Mononuclear cell (primary cell): Measurements from ENCODE around the gene COL26A1. TPM values are rescaled to one million over a fixed set of nuclear protein-coding genes. Genes with fewer than 3 reads are reported as not detected.
"Not testable (repeated sequence)": the region's sequence is repeated elsewhere in the genome, so short reads cannot be mapped to it uniquely, and the experiment has no call there.

ENCODE experiments used
- H3K27me3 ChIP-seq: 2 replicates; pipeline ENCODE4 v1.6.0; 2011; ENCODE audit warnings: low read length, control low read depth; ENCODE audit not compliant: insufficient read depth
- H3K4me1 ChIP-seq: 2 replicates; pipeline ENCODE4 v1.5.1; 2011; ENCODE audit warnings: mild to moderate bottlenecking, low read length, control low read depth; ENCODE audit not compliant: insufficient read depth
- H3K4me3 ChIP-seq: 2 replicates; pipeline ENCODE4 v1.5.1; 2011; ENCODE audit warnings: mild to moderate bottlenecking, low read length, moderate library complexity
- H3K9me3 ChIP-seq: 2 replicates; pipeline ENCODE4 v1.5.1; 2011; ENCODE audit warnings: low read depth, mild to moderate bottlenecking, control low read depth, low read length
- total RNA-seq: library from RNA; depleted of rRNA; stranded (reverse); fragments of >200 nt; gene quantifications from one replicate; pipeline ENCODE4 v1.2.3, GENCODE V29; 2012

COL26A1 gene
- total RNA-seq, 1 donor = 0.21 TPM

DNA sequence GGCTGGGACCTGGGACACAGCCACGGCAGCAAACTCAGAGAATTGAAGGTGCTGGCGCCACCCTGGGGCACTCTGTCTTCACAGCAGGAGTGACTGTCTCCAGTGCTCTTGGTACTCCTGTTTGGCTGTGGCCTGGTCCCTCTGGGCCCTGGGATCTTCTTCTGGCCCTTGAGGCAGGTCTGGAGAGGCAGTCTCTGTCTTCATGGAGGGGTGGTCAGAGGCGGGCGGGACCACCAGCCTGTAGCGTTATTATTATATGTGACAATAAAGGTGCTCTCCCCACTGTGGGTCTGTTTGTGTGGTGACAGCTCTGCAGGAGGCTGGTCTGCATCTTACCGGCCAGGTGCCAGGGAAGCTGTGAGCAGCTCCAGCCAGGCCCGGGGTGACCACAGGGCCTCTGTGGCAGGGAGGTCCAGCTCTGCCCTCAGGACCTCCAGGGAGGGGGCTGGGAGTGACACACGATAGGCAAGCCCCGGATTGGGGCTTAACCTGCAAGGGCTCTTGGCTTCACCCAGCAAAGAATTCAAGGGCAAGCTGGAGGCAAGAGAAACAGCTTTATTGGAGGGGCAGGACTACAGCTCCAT lies 196.2 kb downstream of the COL26A1 start:
- Histone ChIP-seq H3K27me3 (no peaks in the 10 kb centered on the region), H3K4me3 (no peak overlapping the region), H3K9me3 (no peaks in the 10 kb centered on the region), H3K4me1 (no peaks in the 10 kb centered on the region)

GRCh38 chr7:101559586-101559985 lies 196.9 kb downstream of the COL26A1 start:
- no peaks in the 10 kb centered on the region for H3K27me3 ChIP-seq
- no peaks in the 10 kb centered on the region for H3K9me3 ChIP-seq
- no peak overlapping the region for H3K4me3 ChIP-seq
- H3K4me1 ChIP-seq = no peaks in the 10 kb centered on the region

- H3K9me3 ChIP-seq, H3K4me1 ChIP-seq: not testable (repeated sequence)
Measured at GRCh38 chr7:101560021-101560420, 197.3 kb downstream of the COL26A1 start.

GRCh38 chr7:101560856-101561255 lies 198.2 kb downstream of the COL26A1 start:
- Histone ChIP-seq H3K4me3 (no peak overlapping the region), H3K27me3 (no peaks in the 10 kb centered on the region), H3K4me1 (no peaks in the 10 kb centered on the region), H3K9me3 (no peaks in the 10 kb centered on the region)

More at GRCh38 chr7:101560021-101560420, 197.3 kb downstream of the COL26A1 start:
- H3K4me3 ChIP-seq, H3K27me3 ChIP-seq: not testable (repeated sequence)

DNA sequence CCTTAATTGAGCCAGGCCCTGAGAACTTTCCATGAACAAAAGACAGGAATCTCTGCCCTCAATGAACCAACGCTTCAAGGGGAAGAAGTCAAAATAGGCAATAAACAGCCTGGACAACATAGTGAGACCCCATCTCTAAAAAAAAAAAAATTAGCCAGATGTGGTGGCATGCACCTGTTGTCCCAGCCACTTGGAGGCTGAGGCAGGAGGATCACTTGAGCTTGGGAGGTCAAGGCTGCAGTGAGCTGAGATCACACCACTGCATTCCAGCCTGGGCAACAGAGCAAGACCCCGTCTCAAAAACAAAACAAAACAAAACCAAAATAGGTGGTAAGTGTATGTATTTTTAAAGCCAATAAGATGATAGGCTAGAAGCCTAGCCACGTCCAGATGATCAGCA lies 198.6 kb downstream of the COL26A1 start:
- not testable (repeated sequence) for H3K4me3 ChIP-seq, H3K27me3 ChIP-seq, H3K4me1 ChIP-seq, H3K9me3 ChIP-seq

- Histone ChIP-seq H3K27me3 (no peaks in the 10 kb centered on the region), H3K4me1 (no peaks in the 10 kb centered on the region), H3K9me3 (no peaks in the 10 kb centered on the region), H3K4me3 (no peak overlapping the region)
Measured at GRCh38 chr7:101562531-101563197, 200.0 kb downstream of the COL26A1 start.

DNA sequence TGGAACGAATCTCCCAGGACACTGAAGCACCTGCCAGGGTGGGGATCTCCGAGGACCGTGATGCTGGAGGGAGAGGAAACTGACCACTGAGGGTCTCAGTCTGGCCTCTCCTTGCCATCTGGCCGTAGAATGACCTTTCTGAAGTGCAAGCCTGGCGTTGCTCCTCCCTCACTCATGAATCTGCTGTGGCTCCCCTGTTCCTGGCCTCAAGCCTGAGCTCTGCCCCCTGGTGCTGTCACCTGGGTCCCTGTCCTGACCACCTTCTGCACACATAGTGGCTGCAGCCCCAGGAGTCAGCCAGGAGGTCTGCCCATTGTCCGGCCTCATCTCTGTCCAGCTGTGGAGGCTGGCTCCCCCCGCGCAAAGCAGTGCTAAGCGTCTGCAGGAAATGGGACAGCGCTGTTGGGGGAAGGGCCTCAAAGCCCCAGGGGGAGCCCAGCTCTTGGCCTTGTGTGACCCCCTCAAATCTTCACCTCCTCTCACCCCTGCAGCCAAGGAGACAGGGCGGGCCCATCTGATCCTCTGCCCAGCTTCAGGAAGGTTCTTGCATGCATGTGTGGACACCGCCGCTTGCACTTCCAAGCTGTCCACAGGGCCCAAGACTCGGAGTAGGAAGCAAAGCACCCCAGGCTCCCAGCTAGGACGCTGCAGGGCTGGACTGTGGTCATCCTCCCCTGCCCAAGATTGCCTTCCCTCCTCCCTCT lies 200.7 kb downstream of the COL26A1 start:
- H3K4me1 ChIP-seq = no peaks in the 10 kb centered on the region
- H3K4me3 ChIP-seq = no peak overlapping the region
- no peaks in the 10 kb centered on the region for H3K27me3 ChIP-seq
- no peaks in the 10 kb centered on the region for H3K9me3 ChIP-seq

- Histone ChIP-seq H3K9me3 (no peaks in the 10 kb centered on the region), H3K4me3 (no peak overlapping the region), H3K27me3 (no peaks in the 10 kb centered on the region), H3K4me1 (no peaks in the 10 kb centered on the region)
Measured at GRCh38 chr7:101563943-101564777, 201.5 kb downstream of the COL26A1 start.

DNA sequence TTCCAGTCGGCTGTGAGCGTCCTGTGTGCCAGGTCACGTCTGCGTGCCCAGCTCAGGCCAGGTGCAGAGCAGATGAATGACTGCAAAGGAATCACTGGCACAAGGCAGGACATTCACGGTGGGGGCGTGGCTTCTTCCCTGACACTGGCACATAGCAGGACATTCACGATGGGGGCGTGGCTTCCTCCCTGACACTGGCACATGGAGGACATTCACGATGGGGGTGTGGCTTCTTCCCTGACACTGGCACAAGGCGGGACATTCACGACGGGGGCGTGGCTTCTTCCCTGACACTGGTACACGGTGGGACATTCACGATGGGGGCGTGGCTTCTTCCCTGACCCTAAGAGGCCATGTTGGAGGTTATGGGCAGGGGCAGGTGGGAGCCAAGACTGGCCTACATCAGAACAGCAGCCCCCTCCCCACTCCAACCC lies 202.1 kb downstream of the COL26A1 start:
- H3K4me3 ChIP-seq = no peak overlapping the region
- H3K4me1 ChIP-seq = no peaks in the 10 kb centered on the region
- H3K9me3 ChIP-seq = no peaks in the 10 kb centered on the region
- no peaks in the 10 kb centered on the region for H3K27me3 ChIP-seq

DNA sequence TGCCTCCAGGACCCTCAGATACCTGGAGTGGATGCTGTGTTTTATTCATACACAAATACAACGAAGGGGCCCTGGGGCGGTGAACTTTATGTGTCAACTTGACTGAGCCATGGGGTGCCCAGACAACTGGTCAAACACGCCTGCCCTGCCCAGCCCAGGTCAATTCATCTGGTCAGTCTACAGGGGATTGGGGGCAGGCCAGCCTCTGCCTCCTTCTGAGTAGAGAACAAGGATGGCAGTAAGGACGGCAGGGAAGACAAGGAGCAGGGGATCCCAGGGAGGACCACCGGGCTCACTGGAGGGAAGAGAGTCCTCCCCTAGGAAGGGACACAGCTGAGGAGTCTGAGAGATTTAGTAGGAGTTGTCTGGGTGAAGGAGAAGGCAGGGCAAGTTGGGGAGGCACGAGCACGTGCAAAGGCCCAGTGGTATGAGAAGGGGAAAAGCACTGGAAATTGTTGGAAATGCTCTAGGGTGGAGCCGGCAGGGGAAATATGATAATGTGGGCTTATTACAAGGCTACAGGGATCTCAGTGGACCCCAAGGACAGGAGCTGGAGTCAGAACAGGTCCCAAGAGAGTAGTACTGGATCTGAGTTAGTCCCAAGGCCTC lies 203.0 kb downstream of the COL26A1 start:
- Histone ChIP-seq H3K27me3 (no peaks in the 10 kb centered on the region), H3K9me3 (no peaks in the 10 kb centered on the region), H3K4me1 (no peaks in the 10 kb centered on the region), H3K4me3 (no peak overlapping the region)

GRCh38 chr7:101567230-101567629 lies 204.6 kb downstream of the COL26A1 start:
- Histone ChIP-seq H3K4me3 (no peak overlapping the region), H3K9me3 (peaks cover 3% of the 10 kb centered on the region), H3K27me3 (no peaks in the 10 kb centered on the region), H3K4me1 (no peaks in the 10 kb centered on the region)

DNA sequence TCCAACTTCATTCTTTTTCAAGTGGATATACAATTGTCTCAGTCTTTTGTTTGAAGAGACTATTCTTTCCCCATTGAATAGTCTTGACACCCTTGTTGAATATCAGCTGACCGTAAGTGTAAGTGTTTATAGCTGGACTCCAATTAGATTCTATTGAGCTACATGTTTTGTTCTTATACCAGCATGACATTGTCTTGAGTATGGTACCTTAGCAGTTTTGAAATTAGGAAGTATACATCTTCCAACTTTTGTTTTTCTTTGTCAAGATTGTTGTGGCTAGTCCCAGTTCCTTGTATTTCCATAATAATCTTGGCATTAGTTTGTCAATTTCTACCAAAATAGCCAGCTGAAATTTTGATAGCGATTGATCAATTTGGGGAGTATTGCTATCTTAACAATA lies 209.5 kb downstream of the COL26A1 start:
- no peak overlapping the region for H3K4me3 ChIP-seq
- peaks cover 12% of the 10 kb centered on the region for H3K9me3 ChIP-seq
- no peaks in the 10 kb centered on the region for H3K27me3 ChIP-seq
- H3K4me1 ChIP-seq = no peaks in the 10 kb centered on the region

DNA sequence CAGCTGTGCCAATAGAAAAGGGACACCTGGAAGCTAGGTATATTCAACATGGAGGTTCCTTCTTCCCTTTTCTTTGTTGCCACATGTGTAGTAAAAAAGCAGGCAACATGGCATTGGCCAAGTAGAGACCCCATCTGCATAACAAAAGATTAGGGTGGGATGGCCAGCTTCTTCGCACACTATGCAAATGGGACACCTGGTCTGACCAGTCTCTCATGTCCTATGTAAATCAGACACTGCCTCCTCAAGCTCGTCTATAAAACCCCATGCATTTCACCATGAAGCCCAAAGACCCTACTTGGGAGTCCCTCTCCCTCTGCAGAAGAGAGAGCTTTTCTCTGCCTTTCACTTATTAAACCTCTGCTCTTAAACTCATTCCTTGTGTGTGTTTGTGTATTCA lies 212.5 kb downstream of the COL26A1 start:
- Histone ChIP-seq H3K4me1 (no peaks in the 10 kb centered on the region), H3K4me3 (no peak overlapping the region), H3K9me3 (peaks cover 12% of the 10 kb centered on the region)

GRCh38 chr7:101575721-101576120 lies 213.0 kb downstream of the COL26A1 start:
- no peak overlapping the region for H3K4me3 ChIP-seq
- H3K9me3 ChIP-seq = peaks cover 12% of the 10 kb centered on the region
- no peaks in the 10 kb centered on the region for H3K27me3 ChIP-seq
- H3K4me1 ChIP-seq = no peaks in the 10 kb centered on the region

More for the DNA sequence above, 212.5 kb downstream of the COL26A1 start:
- H3K27me3 ChIP-seq = no peaks in the 10 kb centered on the region

DNA sequence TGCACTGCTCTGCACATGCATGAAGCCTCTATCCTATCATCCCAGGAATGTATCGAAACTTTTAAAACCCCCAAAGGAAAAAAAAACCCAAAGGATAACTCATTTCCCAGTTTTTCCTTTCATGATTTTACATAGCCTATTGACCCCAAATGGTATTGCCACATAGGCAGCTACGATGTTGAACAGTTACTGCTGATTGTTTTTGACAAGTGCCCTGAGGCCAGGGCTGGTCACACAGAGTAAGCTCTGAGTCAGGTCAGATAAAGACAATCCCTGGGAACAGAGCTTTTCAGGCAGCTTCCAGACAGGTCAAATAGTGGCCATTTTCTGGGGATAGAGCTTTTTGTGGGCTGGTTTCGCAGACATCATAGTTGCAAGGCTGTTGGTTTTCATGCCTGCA lies 214.3 kb downstream of the COL26A1 start:
- H3K27me3 ChIP-seq = no peaks in the 10 kb centered on the region
- no peaks in the 10 kb centered on the region for H3K4me1 ChIP-seq
- H3K4me3 ChIP-seq = no peak overlapping the region
- H3K9me3 ChIP-seq = peaks cover 11% of the 10 kb centered on the region
